HG02870 (cell line): Measurements from ENCODE around the gene SERTAD2.

Experiments
- ATAC-seq: cut with Tn5 transposase; IDR thresholded peaks from one replicate; pipeline ENCODE4 v1.9.1; 2021; ENCODE audit warnings: mild to moderate bottlenecking, moderate library complexity; ENCODE audit not compliant: unreplicated experiment

The SERTAD2 gene

GRCh38 chr2:64609942-64610281, 43.8 kb downstream of the SERTAD2 start:
- no peak for ATAC-seq

- no peak for ATAC-seq
Observed at GRCh38 chr2:64609227-64609941, 44.3 kb downstream of the SERTAD2 start.

- no peak for ATAC-seq
Observed at GRCh38 chr2:64608867-64609226, 44.9 kb downstream of the SERTAD2 start.

- no peak for ATAC-seq
Observed at GRCh38 chr2:64607381-64608304, 46.1 kb downstream of the SERTAD2 start.

- ATAC-seq = peak; percentile 88
Observed at GRCh38 chr2:64606479-64607363, 47.0 kb downstream of the SERTAD2 start.

GRCh38 chr2:64605991-64606478, 47.7 kb downstream of the SERTAD2 start:
- no peak for ATAC-seq

GRCh38 chr2:64605026-64605471, 48.7 kb downstream of the SERTAD2 start:
- ATAC-seq = no peak

- ATAC-seq = no peak
Observed at GRCh38 chr2:64604155-64604554, 49.6 kb downstream of the SERTAD2 start.

- no peak for ATAC-seq
Observed at GRCh38 chr2:64602436-64602835, 51.3 kb downstream of the SERTAD2 start.

GRCh38 chr2:64601785-64602391, 51.8 kb downstream of the SERTAD2 start:
- ATAC-seq = no peak

- ATAC-seq = no peak
Observed at GRCh38 chr2:64601034-64601754, 52.5 kb downstream of the SERTAD2 start.

GRCh38 chr2:64599469-64599868, 54.2 kb downstream of the SERTAD2 start:
- no peak for ATAC-seq

- no peak for ATAC-seq
Observed at GRCh38 chr2:64598226-64598625, 55.5 kb downstream of the SERTAD2 start.

- no peak for ATAC-seq
Observed at GRCh38 chr2:64595397-64596176, 58.1 kb downstream of the SERTAD2 start.

- ATAC-seq = no peak
Observed at GRCh38 chr2:64594226-64594989, 59.3 kb downstream of the SERTAD2 start.

- ATAC-seq = no peak
Observed at GRCh38 chr2:64593035-64593655, 60.6 kb downstream of the SERTAD2 start.

GRCh38 chr2:64591188-64591587, 62.5 kb downstream of the SERTAD2 start:
- no peak for ATAC-seq

GRCh38 chr2:64587561-64587960, 66.2 kb downstream of the SERTAD2 start:
- ATAC-seq = no peak
